GM21786 (cell line): ENCODE results near the gene OR4D6.
A peak's percentile ranks its signal among the peaks of the same experiment; 100 is the strongest.
"Not testable (repeated sequence)": the region's sequence is repeated elsewhere in the genome, so short reads cannot be mapped to it uniquely, and the experiment has no call there.

ENCODE experiments used
- ATAC-seq: cut with Tn5 transposase; IDR thresholded peaks from one replicate; pipeline ENCODE4 v1.9.1; 2021; ENCODE audit not compliant: unreplicated experiment

The OR4D6 gene

DNA sequence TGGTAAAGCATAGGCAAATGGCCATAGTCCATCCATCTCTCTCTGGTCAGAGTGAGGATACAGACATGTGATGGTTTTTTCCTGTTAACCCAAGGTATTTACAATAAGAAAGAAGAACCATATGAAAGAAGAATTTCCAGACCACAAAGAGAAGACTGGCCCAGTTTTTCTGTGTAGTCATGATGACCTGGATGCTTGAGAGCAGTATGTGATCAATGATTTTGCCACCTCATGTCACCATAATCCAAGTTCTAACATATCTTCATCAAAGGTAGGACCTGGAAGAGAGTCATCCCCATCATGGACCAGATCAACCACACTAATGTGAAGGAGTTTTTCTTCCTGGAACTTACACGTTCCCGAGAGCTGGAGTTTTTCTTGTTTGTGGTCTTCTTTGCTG, at the start of gene OR4D6:
Gene OR4D6 (plus strand): TSS at position 301 of the 400 bp plus-strand sequence. CDS start 0 bp downstream, at position 301.
- ATAC-seq: no peak

DNA sequence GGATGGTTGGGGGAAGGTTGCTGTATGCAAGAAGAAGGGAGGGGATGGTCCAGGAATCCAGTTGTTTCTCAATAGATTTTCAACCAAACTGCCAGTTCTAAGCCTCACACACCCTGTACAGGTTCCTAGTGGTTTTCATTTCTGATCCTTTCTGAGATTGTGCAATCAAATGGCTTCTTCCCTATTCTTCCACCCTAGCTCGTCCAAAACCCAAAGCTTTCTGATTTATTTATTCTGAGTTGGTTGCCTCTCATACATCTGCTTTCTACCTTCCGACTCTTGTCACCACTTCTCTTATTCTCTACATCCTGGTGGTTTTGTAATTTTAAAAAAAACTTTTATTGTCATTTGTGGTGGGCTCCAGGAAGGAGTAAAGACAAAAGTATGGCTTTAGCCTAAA, 43.1 kb upstream of the OR4D6 start:
- no peak for ATAC-seq

DNA sequence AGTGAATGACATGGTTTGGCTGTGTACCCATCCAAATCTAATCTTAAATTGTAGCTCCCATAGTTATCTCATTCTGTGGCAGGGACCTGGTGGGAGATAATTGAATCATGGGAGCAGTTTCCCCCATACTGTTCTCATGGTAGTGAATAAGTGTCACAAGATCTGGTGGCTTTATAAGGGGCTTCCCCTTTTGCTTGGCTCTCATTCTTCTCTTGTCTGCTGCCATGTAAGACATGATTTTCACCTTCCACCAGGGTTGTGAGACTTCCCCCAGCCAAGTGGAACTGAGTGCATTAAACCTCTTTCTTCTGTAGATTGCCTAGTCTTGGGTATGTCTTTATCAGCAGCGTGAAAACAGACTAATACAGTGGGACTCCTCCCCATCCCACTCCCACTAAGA, 41.6 kb upstream of the OR4D6 start:
- no peak for ATAC-seq

DNA sequence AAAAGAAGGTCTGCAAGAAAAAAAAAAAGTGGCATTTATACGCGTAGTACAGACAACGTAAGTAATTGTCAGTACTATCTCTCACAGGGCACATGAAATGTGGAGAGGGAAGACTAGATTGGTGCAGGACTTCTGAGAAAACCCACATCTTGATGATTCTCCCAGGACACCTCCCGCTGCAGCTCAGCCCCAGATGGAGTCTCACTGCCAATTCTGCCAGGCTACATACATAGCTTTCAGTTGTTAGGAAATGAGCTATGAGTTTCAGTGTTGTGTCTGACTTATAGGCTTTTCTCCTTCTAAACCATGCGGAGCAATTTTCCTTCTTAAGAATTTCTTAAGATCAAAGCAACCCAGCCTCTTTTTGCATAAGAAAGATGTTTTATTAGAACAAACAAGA, 40.1 kb upstream of the OR4D6 start:
- ATAC-seq: no peak

DNA sequence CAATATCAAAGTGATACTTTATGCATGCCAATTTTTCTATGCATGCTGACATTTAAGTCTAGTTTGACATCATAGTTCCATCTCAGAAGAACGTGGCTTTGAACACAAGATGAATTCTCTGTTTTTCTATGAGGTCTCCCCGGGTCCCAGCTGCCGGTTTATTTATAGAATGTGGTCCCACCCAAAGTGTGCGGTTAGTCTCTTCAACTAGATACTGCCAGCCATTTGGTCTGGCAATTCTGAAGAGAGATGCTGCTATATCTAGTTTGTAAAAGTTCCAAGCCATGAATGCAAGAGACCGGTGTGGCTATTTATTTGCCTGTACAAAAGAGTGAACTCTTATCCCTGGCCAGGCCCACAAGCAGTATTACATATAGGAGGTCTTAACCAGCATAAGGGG, 39.7 kb upstream of the OR4D6 start:
- no peak for ATAC-seq

DNA sequence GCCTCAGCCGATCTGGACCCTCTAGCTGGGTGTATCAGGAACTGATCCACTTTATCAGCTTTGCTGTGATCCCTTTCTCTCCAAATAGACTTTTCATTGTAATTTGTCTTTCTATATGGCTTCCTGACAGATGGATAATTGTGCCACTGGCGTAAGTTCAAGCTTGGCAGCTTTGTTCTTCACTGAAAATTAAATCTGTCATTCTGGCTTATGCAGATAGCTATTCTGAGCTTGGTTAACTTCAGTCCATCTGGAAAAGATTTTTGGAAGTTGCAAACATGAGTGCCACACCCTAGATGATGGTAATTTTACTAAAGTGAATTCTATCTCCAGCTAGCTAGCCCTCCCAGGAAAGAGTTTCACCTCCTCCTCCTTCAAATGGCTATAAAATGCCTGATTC, 38.6 kb upstream of the OR4D6 start:
- no peak for ATAC-seq

DNA sequence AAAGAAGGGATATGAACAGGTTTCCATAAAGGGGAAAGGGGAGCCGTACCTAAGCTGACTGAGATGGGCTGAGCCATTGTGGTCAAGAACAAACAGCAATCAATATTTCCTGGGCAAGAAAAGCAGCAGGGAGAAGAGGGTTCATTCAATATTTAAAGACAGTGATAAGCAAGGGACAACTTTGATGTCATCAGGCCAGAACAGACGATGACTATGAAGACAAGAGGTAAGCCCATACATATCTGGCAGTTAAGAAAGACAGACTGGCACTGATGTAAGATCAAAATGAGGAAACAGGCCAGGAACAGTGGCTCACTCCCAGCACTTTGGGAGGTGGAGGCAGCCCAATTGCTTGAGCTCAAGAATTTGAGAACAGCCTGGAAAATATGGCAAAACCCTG, 32.9 kb upstream of the OR4D6 start:
- no peak for ATAC-seq

DNA sequence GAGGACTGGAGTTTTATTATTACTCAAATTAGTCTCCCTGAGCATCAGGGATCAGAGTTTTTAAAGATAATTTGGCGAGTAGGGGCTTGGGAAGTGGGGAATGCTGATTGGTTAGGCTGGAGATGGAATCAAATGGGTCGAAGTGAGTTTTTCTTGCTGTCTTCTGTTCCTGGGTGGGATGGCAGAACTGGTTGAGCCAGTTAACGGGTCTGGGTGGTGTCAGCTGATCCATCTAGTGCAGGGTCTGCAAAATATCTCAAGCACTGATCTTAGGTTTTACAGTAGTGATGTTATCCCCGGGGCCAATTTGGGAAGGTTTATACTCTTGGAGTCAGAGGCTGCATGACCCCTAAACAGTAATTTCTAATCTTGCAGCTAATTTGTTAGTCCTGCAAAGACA, 31.6 kb upstream of the OR4D6 start:
- ATAC-seq: no peak

DNA sequence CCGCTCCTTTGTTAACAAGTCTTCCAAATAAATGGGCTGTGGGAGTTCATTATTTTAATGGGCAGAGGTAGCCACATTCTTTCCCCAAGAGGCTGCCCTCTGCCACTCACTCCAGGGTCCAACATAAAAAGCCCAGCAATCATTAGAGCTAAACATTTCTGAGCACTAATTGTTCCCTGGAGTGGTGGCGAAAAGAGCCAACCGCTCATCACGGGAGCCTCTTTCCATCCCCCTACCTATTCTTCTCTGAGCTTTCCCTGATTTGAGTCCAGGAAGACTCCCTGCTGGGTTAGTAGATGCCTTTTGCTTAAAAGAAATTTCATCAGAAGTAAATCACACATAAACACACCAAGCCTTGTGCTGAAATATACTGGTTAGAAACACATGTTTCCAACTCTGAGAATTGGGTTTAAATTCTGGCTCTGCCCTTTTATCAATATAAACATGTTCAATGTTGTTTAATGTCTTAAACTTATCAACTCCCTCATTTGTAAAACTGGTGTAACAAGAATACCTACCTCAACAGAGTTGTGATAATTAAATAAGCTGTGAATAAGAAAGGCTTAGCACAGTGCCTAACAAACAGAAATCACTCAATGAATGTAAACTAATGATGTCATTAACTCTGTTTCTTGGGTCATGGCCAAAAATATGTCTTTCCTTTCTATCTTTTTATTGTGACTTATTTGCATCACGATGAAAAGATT, 30.2 kb upstream of the OR4D6 start, which contains the start of gene OR5A2:
Gene OR5A2 (minus strand): TSS at position 53 of the 707 bp plus-strand sequence. CDS start 3,460 bp downstream, outside the sequence.
- ATAC-seq: no peak

DNA sequence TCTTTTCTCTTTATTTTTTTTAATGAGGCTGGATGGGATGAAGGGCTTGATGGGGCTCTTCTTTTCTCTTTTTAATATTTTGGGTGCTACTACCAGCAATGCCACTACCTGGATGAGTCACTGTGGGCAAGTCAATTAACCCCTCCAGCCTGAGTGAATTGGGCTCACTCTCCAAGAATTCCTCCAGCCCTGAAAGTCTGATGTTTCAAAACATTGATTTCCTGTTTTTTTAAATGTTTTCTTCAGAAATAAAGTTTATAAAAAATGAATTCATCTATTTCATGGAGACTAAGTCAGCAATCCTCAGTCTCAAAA, 29.7 kb upstream of the OR4D6 start:
- ATAC-seq: no peak

DNA sequence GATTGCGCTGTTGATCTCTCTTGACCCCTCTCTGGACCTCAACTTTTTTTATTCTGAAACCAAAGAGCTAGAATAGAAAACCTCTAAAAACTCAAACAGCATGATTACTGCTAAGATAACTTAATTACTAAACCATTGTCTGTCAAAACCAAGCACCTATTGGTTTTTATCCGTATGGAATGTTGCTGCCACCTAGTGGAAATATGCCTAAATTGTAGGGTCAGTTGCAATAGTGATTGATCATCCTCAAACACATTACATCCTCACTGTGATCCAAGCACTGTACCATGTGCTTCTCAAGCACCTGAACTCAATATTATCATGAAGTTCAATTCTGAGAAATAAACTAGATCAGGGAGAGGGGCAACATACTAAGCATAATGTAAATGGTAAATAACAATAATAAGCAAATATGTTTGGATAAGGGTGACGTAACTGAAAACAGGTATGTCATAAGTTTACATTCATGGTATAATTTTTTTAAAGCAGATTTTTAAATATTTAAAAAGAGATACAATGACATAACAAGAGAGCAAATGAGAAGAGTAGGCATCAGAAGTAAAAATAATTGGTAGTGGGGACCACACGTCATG, 26.7 kb upstream of the OR4D6 start:
- ATAC-seq: peak; percentile 70

DNA sequence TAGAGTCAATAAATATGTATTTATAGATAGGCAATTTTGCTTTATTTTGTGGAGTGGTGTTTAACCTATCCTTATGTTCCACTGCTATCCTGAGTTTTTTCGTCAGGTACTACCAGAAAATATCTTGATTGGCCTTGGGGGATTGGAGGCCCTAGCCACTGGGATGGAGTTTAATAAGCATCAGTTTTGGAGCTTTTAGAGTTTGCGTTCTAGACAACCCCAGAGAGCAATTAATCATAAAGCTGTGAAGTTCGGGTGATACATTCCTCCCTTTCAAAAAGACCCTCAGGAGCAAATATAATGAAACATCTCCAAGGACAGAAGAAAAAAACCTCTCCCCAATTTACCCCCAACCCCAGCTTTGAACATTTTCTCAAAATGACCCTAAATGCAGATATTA, 20.6 kb upstream of the OR4D6 start, which contains the start of gene OR5A1:
Gene OR5A1 (plus strand): TSS at position 301 of the 400 bp plus-strand sequence. CDS start 6,700 bp downstream, outside the sequence.
- no peak for ATAC-seq

DNA sequence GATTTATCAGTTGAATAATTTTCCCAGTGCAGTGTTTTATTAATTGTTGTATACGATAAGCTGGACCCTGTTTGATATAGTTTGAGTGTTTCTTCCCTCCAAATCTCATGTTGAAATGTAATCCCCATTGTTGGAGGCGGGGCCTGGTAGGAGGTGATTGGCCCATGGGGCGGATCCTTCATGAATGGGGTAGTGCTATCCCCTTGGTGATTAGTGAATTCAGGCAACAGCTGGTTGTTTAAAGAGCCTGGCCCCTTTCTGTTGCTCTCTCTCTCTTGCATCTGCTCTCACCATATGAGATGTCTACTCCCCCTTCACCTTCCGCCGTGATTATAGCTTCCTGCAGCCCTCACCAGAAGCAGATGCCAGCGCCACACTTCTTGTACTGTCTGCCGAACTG, 19.0 kb upstream of the OR4D6 start:
- ATAC-seq: no peak

DNA sequence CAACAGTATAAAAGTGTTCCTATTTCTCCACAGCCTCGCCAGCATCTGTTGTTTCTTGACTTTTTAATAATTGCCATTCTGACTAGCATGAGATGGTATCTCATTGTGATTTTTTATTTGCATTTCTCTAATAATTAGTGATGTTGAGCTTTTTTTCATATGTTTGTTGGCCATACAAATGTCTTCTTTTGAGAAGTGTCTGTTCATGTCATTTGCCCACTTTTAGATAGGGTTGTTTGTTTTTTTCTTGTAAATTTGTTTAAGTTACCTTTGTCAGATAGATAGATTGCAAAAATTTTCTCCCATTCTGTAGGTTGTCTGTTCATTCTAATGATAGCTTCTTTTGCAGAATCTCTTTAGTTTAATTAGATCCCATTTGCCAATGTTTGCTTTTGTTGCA, 11.1 kb upstream of the OR4D6 start:
- ATAC-seq: not testable (repeated sequence)

DNA sequence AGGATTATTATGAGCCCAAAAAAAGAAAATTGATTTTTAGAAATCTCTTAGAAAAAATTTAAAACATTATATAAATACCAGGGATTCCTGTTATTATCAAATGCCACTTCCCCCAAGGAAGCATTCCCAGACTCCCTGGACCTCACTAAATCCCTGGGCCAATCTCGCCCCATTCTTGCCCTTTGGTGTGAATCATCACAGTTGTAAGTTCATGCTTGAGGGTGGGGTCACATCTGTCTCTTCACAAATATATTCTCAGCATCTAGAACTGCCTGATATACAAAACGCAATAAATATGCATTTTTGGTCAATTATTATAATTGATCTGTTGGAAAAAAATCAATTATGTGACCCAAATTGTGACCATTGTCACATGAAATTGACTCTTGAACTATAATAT, 8.3 kb upstream of the OR4D6 start:
- ATAC-seq: no peak

DNA sequence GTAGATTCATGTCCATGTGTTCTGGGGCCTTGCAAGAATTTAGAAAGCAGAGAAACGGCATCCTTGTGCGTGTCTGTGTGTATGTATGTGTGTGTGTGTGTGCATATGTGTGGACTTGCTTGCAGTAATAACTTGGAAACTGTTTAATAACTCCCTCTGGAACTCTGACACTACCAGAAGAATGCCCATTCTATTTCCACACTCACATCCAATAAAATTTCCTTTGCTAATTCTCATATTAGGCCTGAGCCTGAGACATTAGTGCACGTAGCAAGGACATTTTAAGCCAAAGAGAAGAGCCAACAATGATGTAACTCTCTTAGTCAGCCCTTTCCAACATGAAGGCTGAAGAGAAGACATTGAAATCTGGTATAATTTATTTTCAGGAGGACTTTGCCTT, 3.2 kb downstream of the OR4D6 start:
- ATAC-seq: no peak

DNA sequence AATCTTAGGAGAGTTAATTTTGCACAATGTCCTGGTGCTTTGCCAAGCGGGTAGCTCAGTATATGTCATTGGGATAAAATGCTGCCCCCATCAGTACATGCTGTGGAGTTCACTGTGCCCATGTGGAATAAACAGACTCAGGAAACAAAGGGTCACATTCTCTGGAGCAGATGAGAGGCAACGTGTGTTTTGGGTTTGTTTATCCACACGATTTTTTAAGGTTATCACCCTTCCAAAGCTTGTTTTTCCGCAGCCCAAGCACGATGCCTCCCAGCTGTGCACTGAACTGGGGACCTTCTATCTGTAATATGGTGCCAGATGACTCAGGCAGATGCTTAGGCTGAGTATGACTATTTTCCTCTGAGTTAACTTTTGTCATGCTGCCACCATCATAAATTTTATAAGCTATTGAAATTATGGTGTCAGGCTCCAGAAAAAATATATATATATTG, 6.5 kb downstream of the OR4D6 start:
- ATAC-seq: no peak

DNA sequence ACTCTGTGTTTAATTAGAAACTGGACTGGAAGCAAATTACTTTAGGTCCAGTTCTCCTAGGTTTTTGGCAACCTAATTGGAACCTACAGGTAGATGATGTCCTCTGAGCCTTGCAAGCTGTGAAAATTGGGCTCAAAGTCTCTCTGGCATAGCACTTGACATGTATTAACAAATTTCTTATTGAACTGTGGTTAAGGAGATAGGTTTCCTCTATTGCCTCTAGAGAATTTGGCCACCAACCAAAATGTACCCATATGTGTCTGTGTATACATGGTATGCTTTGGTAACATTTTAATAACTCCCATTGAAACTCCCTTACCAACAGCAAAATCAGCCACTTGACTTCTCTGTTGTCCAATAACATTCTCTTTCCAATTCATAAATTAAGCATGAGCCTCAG, 16.3 kb downstream of the OR4D6 start, which contains the start of gene OR4D10:
Gene OR4D10 (plus strand): TSS at position 301 of the 400 bp plus-strand sequence. CDS start 4,115 bp downstream, outside the sequence.
- no peak for ATAC-seq

DNA sequence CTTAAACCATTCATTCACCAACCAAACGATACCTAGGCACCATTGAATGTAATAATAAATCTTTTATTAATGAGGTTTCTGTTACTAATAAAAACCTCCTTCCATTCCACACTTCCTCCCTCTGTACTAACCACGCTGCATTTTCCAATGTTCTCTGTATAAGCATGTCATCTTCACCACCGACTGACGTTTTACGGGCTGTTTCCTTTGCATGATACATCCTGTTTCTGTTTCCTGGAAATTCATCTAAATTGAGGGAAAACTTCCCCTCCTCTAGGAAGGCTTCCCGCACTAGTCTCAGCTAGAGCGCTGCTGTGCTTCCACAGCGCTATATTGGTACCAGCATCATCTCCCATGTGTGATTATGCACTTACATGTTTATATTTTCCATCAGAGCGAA, 18.4 kb downstream of the OR4D6 start:
- no peak for ATAC-seq

DNA sequence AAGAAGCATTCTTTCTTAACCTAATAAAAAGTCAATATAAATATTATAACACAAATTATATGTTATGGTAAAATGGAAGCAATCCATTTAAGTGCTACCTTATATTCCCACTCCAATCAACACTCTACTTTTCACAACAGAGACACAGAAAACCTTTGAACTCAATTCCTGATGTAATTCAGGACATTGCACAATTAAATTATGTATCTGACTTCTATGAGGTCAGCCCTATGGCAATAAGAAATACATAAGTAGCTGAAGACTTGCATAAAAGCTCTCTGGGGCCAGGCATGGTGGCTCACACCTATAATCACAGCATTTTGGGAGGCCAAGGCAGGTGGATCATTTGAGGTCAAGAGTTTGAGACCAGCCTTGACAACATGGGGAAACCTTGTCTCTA, 23.1 kb downstream of the OR4D6 start:
- no peak for ATAC-seq

DNA sequence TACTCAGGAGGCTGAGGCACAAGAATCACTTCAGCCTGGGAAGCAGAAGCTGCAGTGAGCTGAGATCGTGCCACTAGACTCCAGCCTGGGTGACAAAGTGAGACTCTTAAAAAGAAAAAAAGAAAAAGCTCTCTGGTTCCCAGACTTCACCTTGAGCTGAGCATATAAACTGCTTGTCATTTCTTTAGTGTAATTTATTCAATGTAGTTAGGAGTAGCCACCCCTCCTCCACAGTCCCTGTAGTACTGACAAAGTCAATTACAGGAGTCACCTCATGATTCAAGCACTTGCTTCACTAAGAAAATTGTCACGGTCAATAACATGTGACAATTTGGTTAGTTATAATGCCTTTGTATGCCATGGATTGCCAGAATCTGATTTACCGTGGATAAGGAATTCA, 23.6 kb downstream of the OR4D6 start:
- no peak for ATAC-seq

DNA sequence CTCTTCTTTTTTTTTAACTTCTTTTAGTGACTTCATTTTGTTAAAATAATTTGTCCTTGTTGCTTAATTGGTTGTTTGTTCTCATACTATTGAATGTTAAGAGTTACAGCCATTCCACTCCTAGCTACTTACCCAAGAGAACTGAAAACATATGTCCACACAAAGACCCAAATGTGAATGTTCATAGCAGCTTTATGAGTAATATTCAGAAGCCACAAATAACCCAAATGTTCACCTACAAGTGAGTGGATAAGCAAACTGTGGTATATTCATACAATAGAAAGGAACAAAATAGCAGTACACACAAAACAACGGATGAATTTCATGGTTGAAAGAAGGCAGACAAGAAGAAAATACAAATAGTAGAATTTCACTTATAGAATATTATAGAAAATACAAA, 45.2 kb downstream of the OR4D6 start:
- no peak for ATAC-seq

DNA sequence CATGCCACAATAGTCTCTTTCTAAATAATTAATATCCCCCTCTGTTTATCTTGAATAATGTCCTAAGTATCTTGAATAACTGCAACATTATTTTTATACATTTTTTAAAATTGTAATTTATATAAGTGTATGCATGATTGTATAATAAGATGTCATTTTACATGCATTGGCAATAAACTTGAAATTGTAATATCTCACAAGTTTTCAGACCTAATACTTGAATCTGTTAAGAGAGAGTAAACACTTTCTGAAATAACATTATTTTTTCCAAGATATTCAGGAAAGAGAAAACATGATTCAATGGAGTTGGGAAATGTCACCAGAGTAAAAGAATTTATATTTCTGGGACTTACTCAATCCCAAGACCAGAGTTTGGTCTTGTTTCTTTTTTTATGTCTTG, 46.5 kb downstream of the OR4D6 start, which contains the start of gene OR4D11:
Gene OR4D11 (plus strand): TSS at position 301 of the 400 bp plus-strand sequence. CDS start 0 bp downstream, at position 301.
- ATAC-seq: no peak
